GM13976 (cell line): ENCODE measurements around the gene CASP9.

Experiments used
- DNase-seq: peaks from one replicate; pipeline ENCODE4 v3.0.0; 2012; ENCODE audit warnings: low spot score
- CTCF ChIP-seq: IDR thresholded peaks from 2 replicates; pipeline ENCODE4 v1.5.1; 2012; ENCODE audit warnings: borderline replicate concordance, mild to moderate bottlenecking; ENCODE audit not compliant: insufficient read depth; ENCODE audit errors: extremely low read depth, missing control alignments, control extremely low read depth
- in situ Hi-C: fragments of 300-500 bp; cut with MboI; formaldehyde crosslinking; loops from one replicate; pipeline ENCODE4 v1.12.0; 2022; ENCODE audit warnings: low sequenced_read_pairs, mixed read lengths, inconsistent platforms; ENCODE audit not compliant: unreplicated experiment

The CASP9 gene

DNA sequence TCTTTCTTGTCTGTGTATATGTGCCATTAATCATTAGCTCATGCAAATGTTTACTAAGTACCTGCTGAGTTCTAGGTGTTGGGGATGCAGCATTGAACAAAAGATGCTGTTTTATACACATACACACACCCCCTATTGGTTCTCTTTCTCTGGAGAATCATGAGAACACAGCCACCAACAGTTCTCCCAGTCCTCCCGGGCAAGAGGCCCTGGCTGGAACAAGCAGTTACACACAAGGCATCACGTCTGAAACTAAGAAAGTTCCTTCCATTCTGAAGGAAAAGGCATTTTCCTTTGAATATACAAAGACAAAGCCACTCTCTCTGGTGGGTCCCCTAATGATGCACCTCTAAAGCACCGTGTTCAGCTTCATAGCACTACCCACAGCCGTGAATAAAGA lies 10.8 kb downstream of the CASP9 start:
- no peak for TF ChIP-seq CTCF
- in situ Hi-C loops: no loop called here
- DNase-seq: no peak

GRCh38 chr1:15510611-15511405 lies 13.2 kb downstream of the CASP9 start:
- no peak for DNase-seq
- in situ Hi-C loops: no loop called here
- no peak for TF ChIP-seq CTCF

DNA sequence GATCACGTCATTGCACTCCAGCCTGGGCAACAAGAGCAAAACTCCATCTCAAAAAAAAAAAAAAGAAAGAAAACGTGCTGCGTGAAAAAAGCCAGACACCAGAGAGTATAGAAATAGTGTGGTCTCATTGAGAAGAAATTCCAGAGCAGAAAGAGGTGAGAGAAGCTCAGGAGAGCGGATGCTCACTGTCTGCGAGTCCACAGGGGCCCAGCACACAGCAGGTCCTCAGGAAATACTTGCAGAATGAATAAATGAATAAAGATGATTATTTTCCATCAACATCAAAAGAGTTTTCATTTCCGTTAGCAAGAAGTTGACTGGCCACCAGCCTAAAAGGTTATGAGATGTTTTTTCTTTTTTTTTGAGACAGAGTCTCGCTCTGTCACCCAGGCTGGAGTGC lies 14.4 kb downstream of the CASP9 start:
- no peak for TF ChIP-seq CTCF
- in situ Hi-C loops: no loop called here
- no peak for DNase-seq

- in situ Hi-C loops: no loop called here
- DNase-seq: no peak
Observed at GRCh38 chr1:15508700-15509487, 15.1 kb downstream of the CASP9 start.

DNA sequence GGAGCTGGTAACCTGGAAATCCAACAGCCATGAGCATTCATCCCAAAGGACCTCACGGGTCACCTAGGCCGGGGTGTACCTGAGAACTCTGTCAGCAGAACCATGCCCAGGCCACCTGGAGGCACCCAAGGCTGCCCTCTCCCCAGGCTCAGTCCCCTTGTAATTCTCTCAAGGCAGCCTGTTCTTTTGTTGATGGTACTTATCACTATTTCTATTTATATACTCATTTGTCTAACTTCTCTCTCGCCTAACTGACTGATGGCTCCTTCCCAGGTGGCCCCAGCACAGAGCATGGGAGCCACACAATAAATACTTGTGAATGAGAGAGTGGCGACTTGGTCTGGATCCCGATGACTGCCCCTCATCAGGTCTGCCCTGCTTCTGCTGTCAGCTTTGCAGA lies 16.7 kb downstream of the CASP9 start:
- no peak for DNase-seq
- no peak for TF ChIP-seq CTCF
- in situ Hi-C loops: no loop called here

More at GRCh38 chr1:15508700-15509487, 15.1 kb downstream of the CASP9 start:
- TF ChIP-seq CTCF: no peak

DNA sequence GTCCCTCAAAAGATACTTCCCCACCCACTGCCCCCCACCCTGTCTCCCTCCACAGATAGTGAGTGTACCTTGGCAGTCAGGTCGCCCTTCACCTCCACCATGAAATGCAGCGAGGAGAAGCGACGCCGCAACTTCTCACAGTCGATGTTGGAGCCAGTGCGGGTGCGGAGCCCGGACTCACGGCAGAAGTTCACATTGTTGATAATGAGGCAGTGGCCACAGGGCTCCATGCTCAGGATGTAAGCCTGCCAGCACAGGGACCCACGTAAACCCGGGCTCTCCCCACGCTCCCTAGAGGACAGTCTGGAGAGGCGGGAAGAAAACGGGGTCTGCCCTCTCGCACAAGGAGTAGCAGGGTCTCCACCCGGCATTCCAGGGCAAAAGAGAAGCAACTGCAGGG lies 17.2 kb downstream of the CASP9 start:
- TF ChIP-seq CTCF: no peak
- no peak for DNase-seq
- in situ Hi-C loops: no loop called here
